LNCAP (cell line): ENCODE measurements around the gene VPS33A.

Source experiments
- CTCF ChIP-seq: fragments of 450-650 bp; IDR thresholded peaks from 2 replicates; pipeline ENCODE4 v1.5.1; 2017; ENCODE audit warnings: mild to moderate bottlenecking

VPS33A gene

DNA sequence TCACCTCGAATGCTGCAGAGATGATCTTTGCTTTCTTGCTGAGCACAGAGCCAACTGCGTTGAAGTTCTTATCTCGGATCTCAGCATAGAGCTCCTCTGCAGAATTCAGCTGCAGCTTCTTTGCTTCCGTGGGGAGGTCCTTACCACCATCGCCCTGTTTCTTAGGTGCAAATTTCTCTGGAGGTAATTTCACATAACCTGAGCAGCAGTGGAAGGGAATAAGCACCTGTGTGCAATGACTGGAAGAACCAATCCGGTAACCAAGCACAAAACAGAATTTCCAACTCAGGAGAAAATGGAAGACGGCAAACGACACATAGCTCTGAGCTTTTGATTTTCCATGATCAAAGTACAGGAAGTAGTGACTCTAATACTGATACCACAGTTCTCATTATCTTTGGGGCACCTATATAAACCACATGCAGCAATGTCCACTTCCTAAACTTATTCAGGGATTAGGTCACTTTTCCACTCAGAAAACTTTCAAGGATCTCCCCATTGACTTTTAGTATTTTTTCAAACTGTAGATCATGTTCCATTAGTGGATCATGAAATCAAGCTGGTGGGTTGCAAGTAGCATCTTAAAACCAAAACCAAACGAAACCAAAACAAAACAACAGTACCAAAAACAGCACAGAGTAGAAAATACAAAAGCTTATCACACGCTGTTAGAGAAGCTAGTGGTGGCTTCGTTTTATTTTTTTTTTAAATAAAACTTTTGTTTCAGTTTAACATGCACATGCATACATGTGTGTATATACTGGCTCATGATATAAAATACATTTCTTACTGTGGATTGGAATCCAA is 21.5 kb downstream of the VPS33A start:
- no peak for TF ChIP-seq CTCF

DNA sequence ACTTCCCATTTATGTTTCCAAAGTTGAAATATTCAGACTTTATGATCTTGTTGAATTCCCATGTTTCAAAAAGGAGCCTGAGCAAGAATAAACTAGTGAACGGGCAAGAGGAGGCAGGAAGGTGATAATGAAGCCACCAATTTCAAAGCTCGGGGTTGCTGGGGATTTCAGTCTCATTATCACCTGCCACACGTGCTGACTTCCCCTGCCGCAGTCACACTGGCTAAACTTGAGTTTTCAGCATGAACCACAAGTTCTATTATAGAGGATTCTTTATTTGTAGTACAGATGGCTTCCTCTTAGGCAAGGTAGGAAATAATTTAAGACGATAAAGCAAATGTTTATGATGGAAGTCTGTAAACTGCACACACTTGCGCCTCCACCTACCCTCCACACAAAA is 22.3 kb downstream of the VPS33A start:
- TF ChIP-seq CTCF = no peak

- TF ChIP-seq CTCF = no peak
Measured at GRCh38 chr12:122238861-122239260, 27.4 kb downstream of the VPS33A start.

GRCh38 chr12:122235741-122236140 is 30.6 kb downstream of the VPS33A start:
- TF ChIP-seq CTCF = no peak

DNA sequence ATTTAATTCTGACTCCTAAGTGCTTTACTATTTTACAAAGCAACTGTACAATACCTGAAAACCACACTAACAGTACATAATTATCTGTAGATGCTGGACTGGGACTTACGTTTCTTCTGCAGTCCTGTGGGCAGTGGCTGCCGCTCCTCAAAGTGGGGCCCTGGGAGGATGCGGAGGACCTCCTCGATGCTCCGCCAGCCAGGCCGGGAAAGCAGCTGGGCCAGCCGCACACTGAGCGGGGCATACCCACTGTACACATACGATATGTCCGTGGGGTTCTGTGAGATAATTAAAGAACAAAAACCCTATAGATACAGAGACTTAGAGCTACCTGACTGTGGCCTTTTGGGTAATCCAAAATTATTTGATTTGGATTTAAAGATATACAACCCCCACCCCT is 33.6 kb downstream of the VPS33A start:
- no peak for TF ChIP-seq CTCF

- no peak for TF ChIP-seq CTCF
Measured at GRCh38 chr12:122230798-122231197, 35.5 kb downstream of the VPS33A start.

GRCh38 chr12:122228092-122228491 is 38.2 kb downstream of the VPS33A start:
- TF ChIP-seq CTCF = no peak

DNA sequence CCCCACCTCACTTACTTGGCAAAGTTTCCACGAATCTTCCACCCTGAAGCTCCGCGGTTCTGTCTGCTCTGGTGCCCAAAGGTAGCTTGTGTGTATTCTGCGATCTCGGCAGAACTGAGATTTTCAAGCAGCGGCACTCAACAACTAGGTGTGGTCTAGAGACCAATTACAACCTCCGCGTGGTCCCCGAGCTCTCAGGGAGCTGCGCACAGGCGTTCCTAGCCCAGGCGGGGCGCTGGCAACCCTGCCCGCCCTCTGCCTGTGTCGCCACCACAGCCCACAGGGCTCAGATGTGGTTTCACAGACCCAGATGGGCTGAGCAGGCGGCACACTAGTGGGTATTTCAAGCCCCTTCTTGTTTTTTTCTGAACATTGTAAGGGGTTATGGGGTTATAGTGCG is 39.0 kb downstream of the VPS33A start:
- TF ChIP-seq CTCF = no peak
